ENCODE results near the gene AOPEP. TPM values are rescaled to one million over a fixed set of nuclear protein-coding genes. Genes with fewer than 3 reads are reported as not detected.

Gene AOPEP
- total RNA-seq: 10 to 100 TPM; 80.4 to 95.0 TPM
- 31.4 TPM for polyA plus RNA-seq (ENCODE audit: insufficient read depth, low read depth, low replicate concordance)
- long read RNA-seq, donor 1, partial matches to known transcripts: 5 of 8 reads
- long read RNA-seq, donor 1, other reads (novel, unspliced or antisense): 0 of 8 reads
- long read RNA-seq, donor 2, partial matches to known transcripts: 0 of 5 reads
- long read RNA-seq, donor 2, other reads (novel, unspliced or antisense): 0 of 5 reads

DNA sequence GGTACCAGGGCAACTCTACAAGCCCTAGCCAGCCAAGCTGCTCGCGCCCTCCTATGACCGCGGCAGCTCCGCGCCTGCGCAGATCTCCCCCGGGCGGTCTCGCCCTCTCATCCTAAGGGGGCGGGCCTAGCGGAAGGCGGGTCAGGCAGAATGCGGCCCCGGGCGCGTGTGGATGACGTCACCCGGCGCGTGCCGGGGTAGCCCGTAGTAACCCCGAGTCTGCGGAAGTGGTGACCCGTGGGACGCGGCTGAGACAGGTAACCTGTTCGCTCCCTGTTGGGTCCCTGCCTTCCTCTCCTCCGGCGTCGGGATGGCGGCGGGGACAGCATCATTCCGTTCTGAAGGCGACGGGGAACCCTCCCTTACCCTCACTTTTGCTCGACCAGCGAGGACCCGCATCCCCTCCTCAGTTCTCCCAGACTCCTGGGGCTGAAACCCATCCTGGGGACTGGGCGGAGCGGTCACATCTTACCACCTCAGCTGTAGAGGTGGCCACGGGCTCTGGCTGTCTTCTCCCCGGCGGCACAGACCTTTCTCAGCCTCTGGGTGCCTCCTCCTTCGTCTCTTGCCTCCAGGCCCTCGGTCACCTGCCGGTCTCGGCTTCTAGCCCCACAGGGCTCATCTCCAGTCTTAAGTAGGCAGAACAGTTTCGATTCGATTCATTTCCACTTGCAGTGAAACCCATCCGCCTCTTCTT, at the start of gene AOPEP:
Gene AOPEP (plus strand): TSS at position 205 of the 697 bp plus-strand sequence. CDS start 33,085 bp downstream, outside the sequence.
- Histone ChIP-seq H3K9me3 (no peaks in the 10 kb centered on the region), H3K4me3 (peak within 1 kb of the TSS; percentile 69 to 92), H3K27me3 (no peaks in the 10 kb centered on the region), H3K4me1 (peaks cover 3% of the 10 kb centered on the region), H3K36me3 (ENCODE audit: low read depth, missing control alignments) (no peaks in the 10 kb centered on the region), H3K27ac (peak within 1 kb of the TSS; percentile 84 to 86)
- 0 to 1% methylated on average over 30 to 51 of the region's 52 CpGs for WGBS, 2 donors
- peak; percentile 99 for DNase-seq
- intact Hi-C loops (cut with DNase I; ENCODE audit: low total_unique reads): no loop called here
- peak in 1 of 3 experiments; percentile 17 for TF ChIP-seq CTCF (IDR thresholded peaks at IDR 0.05)
- no peak for TF ChIP-seq POLR2A (IDR thresholded peaks at IDR 0.05)

DNA sequence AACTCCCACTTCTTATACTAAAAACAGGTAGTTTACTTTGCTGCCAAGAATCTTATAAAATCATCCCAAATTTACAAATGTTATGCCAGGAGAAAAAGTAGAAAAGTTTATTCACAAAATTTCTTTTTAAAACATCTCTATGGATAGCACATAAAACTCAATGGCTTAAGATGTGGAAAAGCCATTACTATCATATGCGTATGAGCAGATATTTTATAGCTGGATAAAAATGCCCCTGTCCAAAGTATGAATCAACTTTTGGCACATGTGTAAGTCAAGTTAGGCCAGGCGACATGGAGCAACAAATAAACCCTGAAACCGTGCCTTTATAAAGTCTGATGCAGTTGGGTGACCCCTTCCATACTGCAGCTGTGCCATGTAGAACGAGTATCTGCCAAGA, 48.6 kb upstream of the AOPEP start:
- no peak for DNase-seq
- Histone ChIP-seq H3K4me3 (no peak overlapping the region), H3K27ac (no peak overlapping the region), H3K9me3 (no peaks in the 10 kb centered on the region), H3K36me3 (ENCODE audit: low read depth, missing control alignments) (no peaks in the 10 kb centered on the region), H3K27me3 (no peaks in the 10 kb centered on the region), H3K4me1 (peaks cover 5% of the 10 kb centered on the region)
- intact Hi-C loops (cut with DNase I; ENCODE audit: low total_unique reads): loop anchor here (5.0 kb wide), 1 partner anchor 449 kb away; no protein-coding TSS in a partner anchor
- WGBS, 2 donors: 88 to 96% methylated on average over 4 of the region's 4 CpGs
- TF ChIP-seq CTCF (IDR thresholded peaks at IDR 0.05): no peak
- TF ChIP-seq POLR2A (IDR thresholded peaks at IDR 0.05): no peak

- Histone ChIP-seq H3K27me3 (no peaks in the 10 kb centered on the region), H3K4me1 (peaks cover 5% of the 10 kb centered on the region), H3K4me3 (no peak overlapping the region), H3K9me3 (no peaks in the 10 kb centered on the region), H3K27ac (no peak overlapping the region), H3K36me3 (ENCODE audit: low read depth, missing control alignments) (no peaks in the 10 kb centered on the region)
- WGBS, 2 donors: 92 to 93% methylated on average over 8 of the region's 8 CpGs
- DNase-seq: no peak
- TF ChIP-seq POLR2A (IDR thresholded peaks at IDR 0.05): no peak
- no peak for TF ChIP-seq CTCF (IDR thresholded peaks at IDR 0.05)
- intact Hi-C loops (cut with DNase I; ENCODE audit: low total_unique reads): loop anchor here (5.0 kb wide), 1 partner anchor 448 kb away; no protein-coding TSS in a partner anchor
Measured at GRCh38 chr9:94679587-94679986, 46.9 kb upstream of the AOPEP start.

DNA sequence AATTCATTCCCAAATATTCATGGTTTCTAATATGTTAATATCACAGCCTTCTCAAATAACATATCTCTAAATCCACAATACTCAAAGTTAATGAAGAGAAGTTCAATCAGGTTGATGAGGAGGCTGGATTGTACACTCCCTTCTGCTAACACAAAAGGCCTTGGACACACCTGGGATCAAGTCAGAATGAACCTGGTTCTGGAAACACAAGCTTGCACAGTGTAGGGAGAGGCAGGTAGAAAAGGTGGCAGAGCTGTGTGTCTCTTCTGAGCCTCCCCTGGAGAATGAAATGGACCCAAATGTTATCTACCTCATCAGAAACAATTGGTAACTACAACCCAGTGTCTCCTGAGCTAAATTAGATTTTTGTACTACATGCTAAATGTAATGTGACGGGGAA, 46.5 kb upstream of the AOPEP start:
- DNase-seq: no peak
- Histone ChIP-seq H3K4me3 (no peak overlapping the region), H3K4me1 (peaks cover 5% of the 10 kb centered on the region), H3K27me3 (no peaks in the 10 kb centered on the region), H3K36me3 (ENCODE audit: low read depth, missing control alignments) (no peaks in the 10 kb centered on the region), H3K27ac (no peak overlapping the region), H3K9me3 (no peaks in the 10 kb centered on the region)
- no peak for TF ChIP-seq CTCF (IDR thresholded peaks at IDR 0.05)
- TF ChIP-seq POLR2A (IDR thresholded peaks at IDR 0.05): no peak
- intact Hi-C loops (cut with DNase I; ENCODE audit: low total_unique reads): no loop called here
- 88% methylated on average over 1 of the region's 1 CpG for WGBS, 2 donors

Measured in testis (tissue), 5 donors.